DLD1 (cell line): ENCODE data around the gene SLC25A36.
"Not testable (repeated sequence)": the region's sequence is repeated elsewhere in the genome, so short reads cannot be mapped to it uniquely, and the experiment has no call there.

Experiments
- in situ Hi-C: cut with HindIII; loops from 2 replicates; pipeline ENCODE4 v1.10.0; 2017; ENCODE audit warnings: low sequenced_read_pairs

SLC25A36 gene

DNA sequence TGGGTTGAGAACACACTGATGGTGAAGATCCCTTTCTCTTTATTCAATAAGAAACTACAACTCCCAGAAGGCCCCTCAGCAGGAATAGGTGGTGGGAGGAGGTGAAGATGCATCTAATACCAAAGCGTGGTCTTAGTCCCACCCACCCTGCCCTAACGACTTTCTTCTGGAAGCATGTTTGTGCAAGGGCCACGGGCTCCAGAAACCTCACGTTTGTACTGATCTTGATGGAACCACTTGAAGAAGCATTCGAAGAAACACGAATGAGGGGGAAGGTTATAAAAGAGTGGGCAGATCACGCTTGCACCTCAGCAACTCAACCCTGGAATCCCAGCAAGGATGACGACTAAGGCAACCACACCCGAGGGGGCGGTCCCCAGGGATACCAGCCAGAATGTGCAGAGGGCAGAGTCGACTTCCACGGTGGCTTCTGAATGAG lies 10.6 kb upstream of the SLC25A36 start:
- in situ Hi-C loops, result no loop called here

DNA sequence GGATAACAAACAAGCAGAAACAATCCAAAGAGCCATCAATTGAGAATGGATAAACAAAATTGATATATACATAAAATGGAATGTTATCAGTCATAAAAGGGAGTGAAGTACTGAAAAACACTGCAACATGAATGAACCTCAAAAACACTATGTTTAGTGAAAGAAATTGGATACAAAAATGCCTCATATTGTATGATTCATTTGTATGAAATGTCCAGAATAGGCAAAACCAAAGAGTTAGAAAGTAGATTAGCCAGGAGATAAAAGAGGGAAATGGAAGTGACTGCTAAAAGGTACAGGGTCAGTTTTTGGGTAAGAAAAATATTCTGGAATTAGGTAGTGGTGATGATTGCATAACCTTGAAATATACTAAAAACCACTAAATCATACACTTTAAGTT lies 9.8 kb upstream of the SLC25A36 start:
- in situ Hi-C loops, result no loop called here

DNA sequence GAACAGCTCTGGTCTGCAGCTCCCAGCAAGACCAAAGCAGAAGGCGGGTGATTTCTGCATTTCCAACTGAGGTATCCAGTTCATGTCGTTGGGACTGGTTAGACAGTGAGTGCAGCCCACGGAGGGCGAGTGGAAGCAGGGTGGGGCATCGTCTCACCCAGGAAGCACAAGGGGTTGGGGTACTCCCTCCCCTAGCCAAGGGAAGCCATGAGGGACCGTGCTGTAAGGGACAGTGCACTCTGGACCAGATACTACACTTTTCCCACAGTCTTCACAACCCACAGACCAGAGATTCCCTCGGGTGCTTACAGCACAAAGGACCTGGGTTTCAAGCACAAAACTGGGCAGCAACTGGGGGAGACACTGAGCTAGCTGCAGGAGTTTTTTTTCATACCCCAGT lies 8.5 kb upstream of the SLC25A36 start:
- in situ Hi-C loops, result no loop called here

DNA sequence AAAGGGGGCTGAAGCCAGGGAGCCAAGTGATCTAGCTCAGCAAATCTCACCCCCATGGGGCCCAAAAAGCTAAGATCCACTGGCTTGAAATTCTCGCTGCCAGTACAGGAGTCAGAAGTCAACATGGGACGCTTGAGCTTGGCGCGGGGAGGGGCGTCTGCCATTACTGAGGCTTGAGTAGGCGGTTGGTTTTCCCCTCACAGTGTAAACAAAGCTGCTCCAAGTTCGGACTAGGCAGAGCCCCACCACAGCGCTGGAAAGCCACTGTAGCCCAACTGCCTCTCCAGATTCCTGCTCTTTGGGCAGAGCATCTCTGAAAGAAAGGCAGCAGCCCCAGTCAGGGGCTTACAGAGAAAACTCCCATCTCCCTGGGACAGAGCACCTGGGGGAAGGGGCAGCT lies 8.1 kb upstream of the SLC25A36 start:
- in situ Hi-C loops, result no loop called here

DNA sequence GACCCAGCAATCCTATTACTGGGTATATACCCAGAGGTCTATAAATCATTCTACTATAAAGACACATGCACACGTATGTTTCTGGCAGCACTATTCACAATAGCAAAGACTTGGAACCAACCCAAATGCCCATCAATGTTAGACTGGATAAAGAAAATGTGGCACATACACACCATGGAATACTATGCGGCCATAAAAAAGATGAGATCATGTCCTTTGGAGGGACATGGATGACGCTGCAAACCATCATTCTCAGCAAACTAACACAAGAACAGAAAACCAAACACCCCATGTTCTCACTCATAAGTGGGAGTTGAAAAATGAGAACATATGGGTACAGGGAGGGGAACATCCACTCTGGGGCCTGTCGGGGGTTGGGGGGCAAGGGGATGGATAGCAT lies 2.3 kb upstream of the SLC25A36 start:
- in situ Hi-C loops, result not testable (repeated sequence)

DNA sequence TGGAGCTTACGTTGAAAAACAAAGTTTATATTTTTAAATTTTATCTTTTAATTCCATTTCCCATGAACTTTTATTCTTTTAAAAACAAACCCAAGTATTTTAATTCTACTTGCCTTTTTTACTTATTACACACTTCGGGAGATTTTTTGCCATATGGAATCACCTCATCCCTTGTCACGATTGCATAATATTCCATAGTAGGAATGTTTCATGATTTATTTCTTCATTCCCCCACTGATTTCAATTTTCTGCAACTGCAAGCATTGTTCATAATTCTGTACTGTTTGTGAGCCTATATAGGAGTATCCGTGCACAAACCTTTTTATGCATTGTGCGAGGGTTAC lies 574 bp upstream of the SLC25A36 start:
- in situ Hi-C loops, result no loop called here

DNA sequence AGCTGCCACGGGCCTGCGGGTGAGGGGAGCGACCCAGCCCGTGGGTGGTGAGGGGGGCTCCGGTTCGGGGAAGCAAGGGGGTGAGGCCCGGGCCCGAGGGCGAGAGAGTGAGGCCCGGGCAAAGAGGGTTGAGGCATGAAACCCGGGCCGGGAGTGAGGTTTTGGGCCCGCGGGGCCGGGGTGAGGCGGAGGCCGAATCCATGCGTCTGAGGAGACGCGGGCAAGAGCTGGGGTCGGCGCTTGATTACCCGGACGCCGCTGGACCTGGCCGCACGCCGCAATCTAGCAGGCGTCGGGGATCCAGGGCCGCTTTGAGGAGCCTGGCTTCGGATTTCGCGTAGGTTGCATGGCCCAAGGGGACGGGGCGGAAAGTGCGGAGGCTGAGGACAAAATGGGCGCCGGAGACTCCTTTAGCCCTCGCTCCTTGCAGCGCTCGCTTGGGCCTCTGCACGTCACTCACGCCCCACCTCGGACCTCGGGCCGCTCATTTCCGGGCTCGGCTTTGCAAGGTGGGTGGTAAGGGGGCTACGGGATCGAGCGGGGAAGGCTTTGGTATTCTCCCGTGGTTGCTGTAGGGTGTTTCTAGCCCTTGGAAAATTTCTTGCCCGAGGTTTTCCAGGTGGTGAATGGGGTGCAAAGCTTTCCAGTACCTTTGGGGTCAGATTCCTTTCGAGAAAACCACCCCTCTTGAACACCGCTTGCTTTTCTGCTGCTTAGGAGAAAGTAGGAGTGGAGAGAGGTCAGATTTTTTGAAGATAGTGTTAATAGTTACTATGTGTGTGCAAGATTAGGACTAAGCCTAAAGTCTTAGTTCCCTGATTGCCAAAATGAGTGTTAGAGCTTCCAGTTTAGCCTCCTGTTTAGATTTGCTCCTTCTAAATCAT lies 827 bp downstream of the SLC25A36 start:
- in situ Hi-C loops, result no loop called here

DNA sequence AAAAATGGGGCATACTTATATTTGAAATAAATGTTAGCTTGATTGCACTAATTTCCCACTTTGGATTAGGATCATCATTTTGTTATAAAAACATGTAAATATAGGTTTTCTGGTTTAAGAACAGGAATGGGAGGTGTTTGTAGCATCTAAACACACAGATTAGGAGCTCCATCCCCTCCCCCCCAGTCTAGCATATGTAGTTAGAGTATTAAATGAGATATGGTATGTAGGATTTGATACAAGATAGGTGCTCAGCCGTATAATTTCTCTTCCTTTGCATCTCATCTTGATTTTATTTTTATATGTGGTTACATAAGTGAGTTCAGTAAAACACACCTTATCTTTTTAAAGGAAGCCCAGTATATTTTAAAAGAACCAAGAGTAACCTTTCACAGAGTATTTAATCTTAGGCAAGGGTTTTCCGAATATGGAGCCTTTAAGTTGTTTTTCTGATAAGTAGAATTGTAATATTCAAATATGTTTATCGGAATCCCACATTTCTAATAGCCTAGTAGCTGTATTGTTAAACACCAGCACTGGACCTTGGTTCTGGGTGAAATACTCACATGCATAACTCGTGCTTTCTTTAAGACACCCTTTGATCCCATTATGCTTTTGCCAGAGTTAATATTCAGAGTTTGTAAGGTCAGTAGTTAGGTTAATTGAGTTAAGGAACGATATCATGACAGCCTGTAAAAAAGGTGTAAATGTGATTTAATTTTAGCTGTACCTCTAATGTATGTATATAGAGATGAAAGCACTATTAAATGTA lies 2.3 kb downstream of the SLC25A36 start:
- in situ Hi-C loops, result no loop called here

DNA sequence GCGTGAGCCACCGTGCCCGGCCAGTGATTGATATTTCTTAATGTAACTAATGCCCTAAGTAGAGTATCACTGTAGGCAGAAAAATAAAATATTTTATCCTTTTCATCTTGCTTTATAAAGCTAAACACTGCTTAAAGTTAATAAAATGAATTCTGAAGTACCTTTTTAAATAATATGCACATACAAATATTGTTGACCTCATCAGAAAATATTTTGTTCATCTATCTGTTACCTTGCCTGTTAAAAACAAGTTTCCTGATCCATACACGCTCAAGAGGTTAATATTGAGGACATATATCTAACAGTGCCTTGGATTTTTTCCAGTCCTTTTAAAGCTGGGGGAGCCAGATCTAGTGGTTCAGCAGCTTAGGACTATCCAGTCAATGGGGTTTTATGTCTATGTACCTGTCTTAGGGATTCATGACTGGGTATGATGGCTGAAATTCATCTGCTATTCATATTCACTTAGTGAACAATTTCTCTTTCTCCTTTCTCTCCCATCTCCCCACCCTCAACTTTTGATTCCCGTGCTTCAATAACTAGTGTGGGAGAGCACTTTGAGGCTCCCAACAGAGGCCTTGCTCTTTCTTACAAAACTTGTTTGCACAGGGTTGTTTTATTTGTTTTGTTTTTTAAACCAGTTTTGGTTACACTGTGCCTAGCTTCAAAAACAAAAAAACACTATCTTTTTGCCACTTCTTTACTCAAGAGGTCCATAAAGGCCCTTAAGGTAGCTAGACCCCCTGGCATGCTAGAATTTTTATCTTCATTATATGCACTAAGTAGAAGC lies 7.0 kb downstream of the SLC25A36 start:
- in situ Hi-C loops, result no loop called here

DNA sequence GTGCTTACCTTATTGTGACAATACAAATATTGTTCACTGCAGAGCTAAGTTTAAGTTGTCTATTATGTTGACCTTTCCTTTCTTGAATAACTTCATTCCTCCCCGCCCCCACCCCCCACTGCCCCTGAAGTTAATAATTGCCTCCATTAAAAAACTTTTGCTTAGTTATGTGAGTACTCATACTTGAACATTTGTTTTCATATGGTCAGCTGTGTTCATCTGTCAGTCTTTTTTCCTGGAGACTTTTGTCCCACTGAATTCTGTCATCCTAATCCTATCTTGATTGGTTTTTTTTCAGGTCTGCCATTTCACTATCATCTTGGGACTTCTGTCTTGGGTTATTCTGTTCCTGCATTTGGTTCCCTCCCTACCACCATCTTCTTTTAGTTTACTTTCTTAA lies 8.5 kb downstream of the SLC25A36 start:
- in situ Hi-C loops, result no loop called here

DNA sequence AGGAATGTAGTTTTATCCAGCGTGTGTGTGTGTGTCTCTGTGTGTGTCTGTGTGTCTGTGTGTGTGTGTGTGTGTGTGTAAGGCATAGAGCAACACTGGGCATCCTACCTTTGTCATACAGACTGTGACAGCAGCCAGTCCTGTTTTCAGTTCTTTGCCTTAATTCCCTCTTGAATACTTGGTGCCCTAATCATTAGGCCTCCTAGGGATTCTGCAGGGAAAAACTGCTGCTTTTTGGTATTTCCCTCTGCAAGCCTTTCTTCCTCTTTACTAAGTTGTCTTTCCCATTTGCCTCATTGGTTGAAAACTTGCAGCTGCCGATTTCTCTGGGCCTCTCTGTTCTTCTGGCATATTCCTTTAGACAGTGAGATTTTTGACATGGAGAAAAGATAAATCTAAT lies 9.2 kb downstream of the SLC25A36 start:
- in situ Hi-C loops, result no loop called here

DNA sequence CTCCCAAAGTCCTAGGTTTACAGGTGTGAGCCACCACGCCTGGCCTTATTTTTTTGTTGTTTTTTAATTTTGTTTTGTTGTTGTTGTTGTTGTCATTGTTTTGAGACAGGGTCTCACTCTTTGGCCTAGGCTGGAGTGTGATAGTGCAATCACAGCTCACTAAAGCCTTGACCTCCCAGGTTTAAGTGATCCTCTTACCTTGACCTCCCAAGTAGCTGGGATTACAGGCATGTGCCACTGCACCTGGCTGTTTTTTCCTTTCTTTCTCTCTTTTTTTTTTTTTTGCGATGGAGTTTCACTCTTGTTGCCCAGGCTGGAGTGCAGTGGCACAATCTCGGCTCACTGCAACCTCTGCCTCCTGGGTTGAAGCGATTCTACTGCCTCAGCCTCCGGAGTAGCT lies 10.1 kb downstream of the SLC25A36 start:
- in situ Hi-C loops, result not testable (repeated sequence)

DNA sequence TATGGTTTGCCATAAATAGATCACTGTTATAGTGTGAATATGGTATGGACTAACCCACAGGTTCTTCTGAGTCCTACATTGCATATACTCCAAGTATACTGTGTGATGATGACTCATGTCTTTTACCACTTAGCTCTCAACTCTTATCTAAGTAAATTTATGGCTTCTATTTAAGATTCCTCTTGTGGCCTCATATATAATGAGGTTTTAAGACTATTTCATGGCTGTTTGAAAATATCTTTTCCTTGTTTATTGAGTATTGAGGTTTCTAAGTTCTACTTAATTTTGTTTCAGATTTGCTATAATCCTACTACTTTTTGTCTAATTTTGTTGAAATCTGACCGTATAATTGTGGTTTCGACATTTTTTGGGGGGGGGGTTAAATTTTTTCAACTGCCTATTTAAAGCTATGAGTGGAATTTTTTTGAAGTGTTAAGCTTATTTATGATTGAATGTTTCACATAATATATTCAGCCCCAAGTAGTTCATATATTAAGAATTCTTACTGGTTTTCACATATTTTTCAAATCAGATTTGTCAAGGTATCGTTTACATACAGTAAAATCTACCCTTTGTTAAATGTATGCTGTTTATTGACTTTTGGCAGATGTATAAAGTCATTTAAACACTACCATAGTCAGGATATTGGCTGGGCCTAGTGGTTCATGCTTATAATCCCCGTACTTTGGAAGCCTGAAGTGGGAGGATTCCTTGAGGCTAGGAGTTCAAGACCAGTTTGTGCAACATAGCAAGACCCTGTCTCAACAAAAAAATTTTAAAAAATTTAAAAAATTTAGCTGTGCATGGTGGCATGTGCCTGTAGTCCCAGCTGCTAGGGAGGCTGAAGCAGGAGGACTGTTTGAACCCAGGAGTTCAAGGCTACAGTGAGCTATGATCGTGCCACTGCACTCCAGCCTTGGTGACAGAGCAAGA lies 11.7 kb downstream of the SLC25A36 start:
- in situ Hi-C loops, result no loop called here

DNA sequence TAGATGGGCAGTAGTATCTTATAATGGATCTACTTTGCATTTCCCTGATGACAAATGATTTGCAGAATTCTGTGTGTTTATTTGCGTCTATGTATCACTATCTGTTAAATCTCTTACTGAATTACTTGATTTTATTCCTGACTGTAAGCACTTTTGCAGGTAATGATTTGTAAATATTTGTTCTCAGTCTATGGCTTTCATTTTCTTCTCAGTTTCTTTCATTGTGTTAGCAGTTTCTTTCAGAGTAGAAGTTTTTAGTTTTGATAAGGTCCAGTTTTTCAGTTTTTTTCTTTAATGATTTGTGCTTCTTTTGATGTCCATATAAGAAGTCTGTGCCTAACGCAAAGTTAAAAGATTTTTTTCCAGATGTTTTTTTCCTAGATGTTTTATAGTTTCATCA lies 12.9 kb downstream of the SLC25A36 start:
- in situ Hi-C loops, result no loop called here

DNA sequence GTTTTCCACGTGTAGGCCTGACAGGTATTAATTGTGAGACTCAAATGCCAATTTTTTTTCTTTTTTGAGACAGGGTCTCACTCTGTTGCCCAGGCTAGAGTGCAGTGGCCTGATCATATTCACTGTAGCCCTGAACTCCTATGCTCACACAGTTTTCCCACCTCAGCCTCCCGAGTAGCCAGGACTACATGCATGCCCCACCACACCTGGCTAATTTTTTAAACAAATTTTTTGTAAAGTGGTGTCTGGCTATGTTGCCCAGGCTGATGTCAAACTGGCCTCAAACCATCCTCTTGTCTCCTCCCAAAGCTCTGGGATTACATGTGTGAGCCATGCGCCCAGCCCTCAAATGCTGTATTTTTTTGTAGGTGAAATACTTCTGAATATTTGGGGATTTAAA lies 14.0 kb downstream of the SLC25A36 start:
- in situ Hi-C loops, result no loop called here

DNA sequence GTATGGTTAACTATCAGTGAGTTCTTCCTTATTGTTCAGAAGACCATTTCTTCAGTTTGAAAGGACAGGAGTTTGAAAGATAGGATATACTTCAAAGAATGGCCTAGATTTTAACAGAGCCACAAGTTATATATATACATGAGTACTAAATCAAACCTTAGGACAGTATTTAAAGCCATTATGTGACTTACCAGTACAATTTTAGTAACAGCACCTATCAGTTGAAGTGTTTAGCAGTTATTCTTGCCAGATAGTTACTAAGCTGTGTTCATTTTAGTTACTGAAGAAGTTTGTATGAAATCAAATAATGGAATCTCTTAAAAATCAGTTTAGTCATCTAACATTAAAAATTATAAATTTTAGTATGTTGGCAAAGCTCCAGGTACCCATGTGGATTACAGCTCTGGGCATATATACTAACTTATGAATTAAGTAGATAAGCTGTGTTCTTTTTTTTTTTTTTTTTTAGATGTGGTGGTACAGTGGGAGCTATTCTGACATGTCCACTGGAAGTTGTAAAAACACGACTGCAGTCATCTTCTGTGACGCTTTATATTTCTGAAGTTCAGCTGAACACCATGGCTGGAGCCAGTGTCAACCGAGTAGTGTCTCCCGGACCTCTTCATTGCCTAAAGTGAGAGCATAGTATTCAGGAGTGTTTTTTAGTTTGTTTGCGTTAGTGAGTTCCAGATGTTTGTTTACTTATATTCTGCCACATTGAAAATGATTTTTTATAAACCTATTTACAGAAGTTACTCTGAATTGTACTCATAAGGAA lies 14.6 kb downstream of the SLC25A36 start:
- in situ Hi-C loops, result no loop called here

DNA sequence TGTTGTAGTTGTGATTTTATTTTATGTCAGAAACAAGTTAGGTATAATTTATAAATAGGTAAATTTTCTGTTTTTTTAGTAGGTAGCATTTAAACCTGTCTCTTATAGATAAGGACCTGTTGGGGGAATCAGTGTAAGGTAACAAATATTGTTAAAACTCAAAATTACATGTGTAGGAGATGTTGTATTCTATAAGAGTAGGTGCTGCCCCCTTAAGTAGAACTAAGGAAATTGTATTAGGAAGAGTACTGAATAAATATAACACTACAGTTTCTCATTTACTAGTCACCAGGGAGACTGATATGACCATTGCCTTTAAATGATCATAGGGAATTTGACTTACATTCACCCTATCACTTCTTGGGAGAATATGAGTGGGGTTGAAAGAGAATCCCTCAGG lies 31.2 kb downstream of the SLC25A36 start:
- in situ Hi-C loops, result no loop called here

DNA sequence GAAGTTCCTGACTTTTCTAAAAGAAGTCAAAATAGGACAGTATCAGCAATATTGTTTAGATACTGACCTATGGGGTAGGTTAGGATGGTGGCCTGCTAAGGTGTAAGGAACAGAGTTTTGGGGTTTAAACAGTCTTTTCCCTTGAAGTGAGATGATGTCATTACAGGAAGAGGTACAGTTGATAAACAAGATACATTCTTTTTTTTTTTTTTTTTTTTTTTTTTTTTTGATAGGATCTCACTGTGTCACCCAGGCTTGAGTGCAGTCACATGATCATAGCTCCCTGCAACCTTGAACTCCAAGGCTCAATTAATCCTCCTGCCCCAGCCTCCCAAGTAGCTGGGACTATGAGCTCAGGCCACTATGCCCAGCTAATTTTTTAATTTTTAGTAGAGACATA lies 33.3 kb downstream of the SLC25A36 start:
- in situ Hi-C loops, result no loop called here

DNA sequence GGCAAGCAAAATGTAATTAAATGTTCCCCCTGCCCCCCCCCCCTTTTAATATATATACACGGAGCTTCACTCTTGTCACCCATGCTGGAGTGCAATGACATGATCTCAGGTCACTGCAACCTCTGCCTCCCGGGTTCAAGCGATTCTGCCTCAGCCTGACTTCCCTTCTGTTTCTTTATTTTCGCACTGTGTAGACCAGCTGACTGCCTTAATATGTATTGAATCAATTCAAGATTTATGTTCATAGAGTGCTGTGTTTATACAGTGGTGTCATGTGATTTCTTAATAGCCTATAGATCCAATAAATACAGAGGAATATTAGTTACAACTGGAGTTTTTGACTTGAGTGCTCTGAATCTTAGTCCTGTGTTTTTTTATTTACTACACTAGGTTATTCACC lies 39.0 kb downstream of the SLC25A36 start:
- in situ Hi-C loops, result no loop called here

DNA sequence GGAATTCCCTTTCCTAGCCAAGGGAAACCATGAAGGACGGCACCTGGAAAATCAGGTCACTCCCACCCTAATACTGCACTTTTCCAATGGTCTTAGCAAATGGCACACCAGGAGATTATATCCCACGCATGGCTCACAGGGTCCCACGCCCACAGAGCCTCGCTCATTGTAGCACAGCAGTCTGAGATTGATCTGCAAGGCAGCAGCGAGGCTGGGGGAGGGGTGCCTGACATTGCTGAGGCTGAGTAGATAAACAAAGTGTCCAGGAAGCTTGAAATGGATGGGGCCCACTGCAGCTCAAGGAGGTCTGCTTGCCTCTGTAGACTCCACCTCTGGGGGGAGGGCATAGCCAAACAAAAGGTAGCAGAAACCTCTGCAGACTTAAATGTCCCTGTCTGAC lies 46.2 kb downstream of the SLC25A36 start:
- in situ Hi-C loops, result not testable (repeated sequence)
